Bronchial epithelial cell (primary cell): ENCODE measurements around the gene UBXN10. TPM values are rescaled to one million over a fixed set of nuclear protein-coding genes. Genes with fewer than 3 reads are reported as not detected.
A peak's percentile ranks its signal among the peaks of the same experiment; 100 is the strongest.

Experiments used
- DNase-seq: peaks from one replicate; pipeline ENCODE4 v3.0.0-alpha.2; 2010; ENCODE audit warnings: low read depth
- FAIRE-seq: peaks from 2 replicates; lab custom pipeline; 2011; peaks lifted over from hg19 to GRCh38; lab: Jason Lieb, UNC
- H3K27me3 ChIP-seq: 2 replicates; pipeline ENCODE4 v1.5.1; 2011; ENCODE audit warnings: low read length; ENCODE audit not compliant: control insufficient read depth, insufficient read depth
- H3K36me3 ChIP-seq: 2 replicates; pipeline ENCODE4 v1.5.1; 2011; ENCODE audit warnings: low read length; ENCODE audit not compliant: control insufficient read depth, insufficient read depth
- H3K4me3 ChIP-seq: 2 replicates; pipeline ENCODE4 v1.5.1; 2011; ENCODE audit warnings: mild to moderate bottlenecking, low read depth, low read length, control low read depth
- CTCF ChIP-seq: IDR thresholded peaks from 2 replicates; pipeline ENCODE4 v1.5.1; 2011; ENCODE audit warnings: mild to moderate bottlenecking, moderate library complexity, low read length, control low read depth, inconsistent platforms; ENCODE audit not compliant: insufficient read depth, severe bottlenecking
- total RNA-seq: library from RNA; depleted of rRNA; stranded (reverse); fragments of >200 nt; gene quantifications from 2 replicates; pipeline ENCODE4 v1.2.1, GENCODE V29; 2014

The UBXN10 gene
- total RNA-seq, 1 donor from 2014 or later = under 0.01 TPM

GRCh38 chr1:20202166-20202565 is 16.3 kb downstream of the UBXN10 start:
- TF ChIP-seq CTCF = no peak
- H3K4me3 ChIP-seq = no peak overlapping the region
- DNase-seq = no peak
- H3K36me3 ChIP-seq = no peaks in the 10 kb centered on the region
- H3K27me3 ChIP-seq = no peaks in the 10 kb centered on the region
- no peak for FAIRE-seq

- peak; percentile 70 for DNase-seq
- TF ChIP-seq CTCF = no peak
- no peak overlapping the region for H3K4me3 ChIP-seq
- no peaks in the 10 kb centered on the region for H3K36me3 ChIP-seq
- no peaks in the 10 kb centered on the region for H3K27me3 ChIP-seq
- FAIRE-seq = no peak
Observed at GRCh38 chr1:20207546-20207945, 21.6 kb downstream of the UBXN10 start.

GRCh38 chr1:20209471-20209870 is 23.6 kb downstream of the UBXN10 start:
- DNase-seq (no peak), FAIRE-seq (no peak)
- TF ChIP-seq CTCF = no peak
- Histone ChIP-seq H3K36me3 (no peaks in the 10 kb centered on the region), H3K4me3 (no peak overlapping the region), H3K27me3 (no peaks in the 10 kb centered on the region)

GRCh38 chr1:20210736-20211460 is 25.0 kb downstream of the UBXN10 start:
- TF ChIP-seq CTCF = no peak
- no peak overlapping the region for H3K4me3 ChIP-seq
- H3K36me3 ChIP-seq = no peaks in the 10 kb centered on the region
- DNase-seq (peak; percentile 29), FAIRE-seq (no peak)
- no peaks in the 10 kb centered on the region for H3K27me3 ChIP-seq

- no peaks in the 10 kb centered on the region for H3K36me3 ChIP-seq
- DNase-seq (peak; percentile 91), FAIRE-seq (peak; percentile 7)
- TF ChIP-seq CTCF = no peak
- no peaks in the 10 kb centered on the region for H3K27me3 ChIP-seq
- H3K4me3 ChIP-seq = no peak overlapping the region
Observed at GRCh38 chr1:20211511-20211931, 25.6 kb downstream of the UBXN10 start.
